HCT116 (cell line): ENCODE measurements around the gene TMEM131.

Source experiments
- EGR1 ChIP-seq: IDR thresholded peaks from 2 replicates; pipeline ENCODE4 v1.6.1; 2012; ENCODE audit warnings: low read depth
- POLR2AphosphoS5 ChIP-seq: IDR thresholded peaks from 2 replicates; pipeline ENCODE4 v1.6.1; 2011; ENCODE audit warnings: mild to moderate bottlenecking, low read depth, low read length, moderate library complexity
- TCF7L2 ChIP-seq: IDR thresholded peaks from 2 replicates; pipeline ENCODE4 v1.7.0; 2011; ENCODE audit warnings: borderline replicate concordance, inconsistent platforms; ENCODE audit not compliant: insufficient read depth, insufficient read length; ENCODE audit errors: extremely low read depth
- ZFX ChIP-seq: fragments of 450-650 bp; IDR thresholded peaks from 2 replicates; pipeline ENCODE4 v1.6.1; 2017
- TF ChIP-seq, protein P1 (sequence below), 3 experiments: fragments of 200-600 bp in 1 of 3; sonication (generic) in 1 of 3; IDR thresholded peaks in 2 of 3; conservative IDR thresholded peaks in 1 of 3; 2 replicates each; pipeline ENCODE4 v1.5.1; 2012 to 2017; ENCODE audit warnings: low read depth in 2 of 3, low read length in 2 of 3, antibody characterized with exemption in 1 of 3, borderline replicate concordance in 1 of 3, control low read depth in 1 of 3, mild to moderate bottlenecking in 1 of 3, mixed read lengths in 1 of 3, mixed run types in 1 of 3, moderate library complexity in 1 of 3; ENCODE audit not compliant: insufficient read depth in 1 of 3

GRCh38 chr2:97998431-97999005 is 2.8 kb upstream of the TMEM131 start:
- TF ChIP-seq, protein P1, sequence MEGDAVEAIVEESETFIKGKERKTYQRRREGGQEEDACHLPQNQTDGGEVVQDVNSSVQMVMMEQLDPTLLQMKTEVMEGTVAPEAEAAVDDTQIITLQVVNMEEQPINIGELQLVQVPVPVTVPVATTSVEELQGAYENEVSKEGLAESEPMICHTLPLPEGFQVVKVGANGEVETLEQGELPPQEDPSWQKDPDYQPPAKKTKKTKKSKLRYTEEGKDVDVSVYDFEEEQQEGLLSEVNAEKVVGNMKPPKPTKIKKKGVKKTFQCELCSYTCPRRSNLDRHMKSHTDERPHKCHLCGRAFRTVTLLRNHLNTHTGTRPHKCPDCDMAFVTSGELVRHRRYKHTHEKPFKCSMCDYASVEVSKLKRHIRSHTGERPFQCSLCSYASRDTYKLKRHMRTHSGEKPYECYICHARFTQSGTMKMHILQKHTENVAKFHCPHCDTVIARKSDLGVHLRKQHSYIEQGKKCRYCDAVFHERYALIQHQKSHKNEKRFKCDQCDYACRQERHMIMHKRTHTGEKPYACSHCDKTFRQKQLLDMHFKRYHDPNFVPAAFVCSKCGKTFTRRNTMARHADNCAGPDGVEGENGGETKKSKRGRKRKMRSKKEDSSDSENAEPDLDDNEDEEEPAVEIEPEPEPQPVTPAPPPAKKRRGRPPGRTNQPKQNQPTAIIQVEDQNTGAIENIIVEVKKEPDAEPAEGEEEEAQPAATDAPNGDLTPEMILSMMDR (IDR thresholded peaks at IDR 0.05 in 2 of 3, conservative IDR thresholded peaks at IDR 0.05 in 1 of 3; ENCODE audit: borderline replicate concordance in 1 of 3, insufficient read depth in 1 of 3, low read depth in 2 of 3, low read length in 2 of 3), result no peak
- no peak for TF ChIP-seq EGR1
- TF ChIP-seq POLR2AphosphoS5, result no peak
- no peak for TF ChIP-seq ZFX
- TF ChIP-seq TCF7L2, result no peak
